Kidney (tissue), 14 donors: ENCODE data around the gene PUDP. TPM values are rescaled to one million over a fixed set of nuclear protein-coding genes. Genes with fewer than 3 reads are reported as not detected.

Experiments used
- DNase-seq, 5 donors: peaks; one replicate each; pipeline ENCODE4 v3.0.0-alpha.2; 2013 to 2020
- FAIRE-seq: peaks from 2 replicates; lab custom pipeline; 2012; peaks lifted over from hg19 to GRCh38; lab: Jason Lieb, UNC
- H3K27ac ChIP-seq, 2 donors: one replicate each; pipeline ENCODE4 v1.7.0; 2013; ENCODE audit warnings: low read depth in 2 of 2, low read length in 2 of 2, inconsistent platforms in 1 of 2
- H3K27me3 ChIP-seq: one replicate; pipeline ENCODE4 v1.7.1; 2013; ENCODE audit warnings: low read length, inconsistent platforms; ENCODE audit not compliant: control insufficient read depth, insufficient read depth
- H3K36me3 ChIP-seq, 3 donors: one replicate each; pipeline versions ENCODE4 v1.7.0 to v1.7.1; 2013; ENCODE audit warnings: low read length in 3 of 3, control low read depth in 1 of 3, inconsistent platforms in 1 of 3; ENCODE audit not compliant: insufficient read depth in 3 of 3, control insufficient read depth in 2 of 3
- H3K4me1 ChIP-seq, 3 donors: one replicate each; pipeline versions ENCODE4 v1.7.0 to v1.7.1; 2013; ENCODE audit warnings: low read length in 3 of 3, inconsistent platforms in 1 of 3, low read depth in 1 of 3; ENCODE audit not compliant: control insufficient read depth in 2 of 3, insufficient read depth in 2 of 3
- H3K4me3 ChIP-seq, 3 donors: one replicate each; pipeline versions ENCODE4 v1.7.0 to v1.8.1; 2013; ENCODE audit warnings: low read length in 3 of 3, control low read depth in 1 of 3, inconsistent platforms in 1 of 3
- H3K9ac ChIP-seq, 3 donors: one replicate each; pipeline versions ENCODE4 v1.7.0 to v1.7.1; 2013; ENCODE audit warnings: low read length in 3 of 3, control low read depth in 1 of 3, inconsistent platforms in 1 of 3
- H3K9me3 ChIP-seq, 3 donors: one replicate each; pipeline versions ENCODE4 v1.7.0 to v1.7.1; 2013; ENCODE audit warnings: low read length in 3 of 3, control low read depth in 1 of 3, inconsistent platforms in 1 of 3; ENCODE audit not compliant: control insufficient read depth in 2 of 3, insufficient read depth in 1 of 3
- CTCF ChIP-seq: IDR thresholded peaks from 3 replicates; pipeline ENCODE4 v1.5.1; 2012; ENCODE audit warnings: mild to moderate bottlenecking, moderate library complexity, borderline replicate concordance; ENCODE audit not compliant: insufficient read depth; ENCODE audit errors: extremely low read depth
- intact Hi-C: fragments of 100-400 bp; cut with DNase I; formaldehyde crosslinking; loops from one replicate; pipeline ENCODE4 v1.11.1; 2022
- polyA plus RNA-seq: library from polyadenylated mRNA; stranded (reverse); fragments of 350-450 nt; fragmentation: Illumina TruSeq; extraction: RNeasy Lipid Tissue Mini Kit (QIAGEN cat#74804); gene quantifications from one replicate; pipeline ENCODE4 v1.2.3, GENCODE V29; 2014; ENCODE audit warnings: low read depth, low replicate concordance; ENCODE audit not compliant: insufficient read depth
- total RNA-seq: library from RNA; stranded (reverse); fragmentation: NEBNext Ultra II Directional; extraction: Animal tissue kit (Norgen Biotek cat#: 25700); gene quantifications from one replicate; pipeline ENCODE4 v1.2.1, GENCODE V29; 2021
- donor health status: control.
- donor health status: control.
- donor health status: control.
- donor health status: control.
- donor health status: control.
- donor health status: DM: yes; HTN: yes; CAD: no.
- donor health status: Normal renal cell carcinoma (clear cell type).

PUDP gene
- total and polyA plus RNA-seq, 2 donors from 2014 or later = 17.4 to 31.0 TPM

GRCh38 chrX:7132335-7133049 lies 15.5 kb downstream of the PUDP start:
- H3K4me3 ChIP-seq = no peak overlapping the region
- H3K9ac ChIP-seq = no peak overlapping the region
- H3K36me3 ChIP-seq = no peaks in the 10 kb centered on the region
- no peaks in the 10 kb centered on the region for H3K27me3 ChIP-seq
- DNase-seq (peak in 4 of 5 donors; percentile 40 to 79 (median 71)), FAIRE-seq (no peak)
- H3K9me3 ChIP-seq = no peaks in the 10 kb centered on the region
- peaks cover 0 to 14% (median 2%) of the 10 kb centered on the region in 3 donors for H3K4me1 ChIP-seq
- peak; percentile 31 for TF ChIP-seq CTCF
- H3K27ac ChIP-seq = peak overlapping the region in 1 of 2 donors; percentile 27
- intact Hi-C loops = no loop called here

GRCh38 chrX:7131621-7132020 lies 16.3 kb downstream of the PUDP start:
- intact Hi-C loops = no loop called here
- no peaks in the 10 kb centered on the region for H3K27me3 ChIP-seq
- H3K4me3 ChIP-seq = no peak overlapping the region
- TF ChIP-seq CTCF = no peak
- no peaks in the 10 kb centered on the region for H3K9me3 ChIP-seq
- H3K27ac ChIP-seq = no peak overlapping the region
- no peak for DNase-seq
- no peak overlapping the region for H3K9ac ChIP-seq
- no peak for FAIRE-seq
- no peaks in the 10 kb centered on the region for H3K36me3 ChIP-seq
- peaks cover 0 to 14% (median 2%) of the 10 kb centered on the region in 3 donors for H3K4me1 ChIP-seq

- Histone ChIP-seq H3K4me1 (peaks cover 0 to under 1% (median 0%) of the 10 kb centered on the region in 3 donors), H3K36me3 (no peaks in the 10 kb centered on the region), H3K27me3 (no peaks in the 10 kb centered on the region), H3K9me3 (no peaks in the 10 kb centered on the region), H3K4me3 (no peak overlapping the region), H3K9ac (no peak overlapping the region), H3K27ac (no peak overlapping the region)
- peak in 2 of 5 donors; percentile 43 to 59 for DNase-seq
- no peak for FAIRE-seq
- intact Hi-C loops = no loop called here
- TF ChIP-seq CTCF = no peak
These were observed 20.9 kb downstream of the PUDP start for GRCh38 chrX:7127056-7127455.
